ENCODE measurements around the gene SARDH.

Gene SARDH

GRCh38 chr9:133640160-133640559, 98.0 kb downstream of the SARDH start:
- Histone ChIP-seq H3K4me1 (ENCODE audit: low read depth, poor library complexity, severe bottlenecking) (no peaks in the 10 kb centered on the region), H3K27me3 (ENCODE audit: insufficient read depth, low read depth) (peaks cover 80% of the 10 kb centered on the region), H3K4me3 (IDR thresholded peaks at IDR 0.05; ENCODE audit: insufficient read depth, low read depth, low read length) (no peak overlapping the region), H2AFZ (ENCODE audit: low read depth) (no peak overlapping the region), H3K27ac (no peak overlapping the region), H3K9ac (no peak overlapping the region), H3K79me2 (ENCODE audit: insufficient read depth, low read depth) (no peaks in the 10 kb centered on the region), H3K36me3 (ENCODE audit: insufficient read depth) (no peaks in the 10 kb centered on the region), H4K20me1 (ENCODE audit: insufficient read depth) (no peaks in the 10 kb centered on the region), H3K4me2 (no peak overlapping the region)
- TF ChIP-seq CTCF (conservative IDR thresholded peaks at IDR 0.05; ENCODE audit: low read depth, low read length) = no peak

- Histone ChIP-seq H3K36me3 (ENCODE audit: insufficient read depth) (no peaks in the 10 kb centered on the region), H4K20me1 (ENCODE audit: insufficient read depth) (no peaks in the 10 kb centered on the region), H3K4me3 (IDR thresholded peaks at IDR 0.05; ENCODE audit: insufficient read depth, low read depth, low read length) (no peak overlapping the region), H3K27me3 (ENCODE audit: insufficient read depth, low read depth) (peaks cover 75% of the 10 kb centered on the region), H3K9ac (no peak overlapping the region), H3K4me1 (ENCODE audit: low read depth, poor library complexity, severe bottlenecking) (no peaks in the 10 kb centered on the region), H3K27ac (no peak overlapping the region), H3K79me2 (ENCODE audit: insufficient read depth, low read depth) (no peaks in the 10 kb centered on the region), H2AFZ (ENCODE audit: low read depth) (no peak overlapping the region), H3K4me2 (no peak overlapping the region)
- no peak for TF ChIP-seq CTCF (conservative IDR thresholded peaks at IDR 0.05; ENCODE audit: low read depth, low read length)
Measured at GRCh38 chr9:133639613-133640012, 98.5 kb downstream of the SARDH start.

- no peaks in the 10 kb centered on the region for H4K20me1 ChIP-seq (ENCODE audit: insufficient read depth)
- H3K27me3 ChIP-seq (ENCODE audit: insufficient read depth, low read depth) = peaks cover 67% of the 10 kb centered on the region
- H3K9ac ChIP-seq = no peak overlapping the region
- H2AFZ ChIP-seq (ENCODE audit: low read depth) = no peak overlapping the region
- no peaks in the 10 kb centered on the region for H3K4me1 ChIP-seq (ENCODE audit: low read depth, poor library complexity, severe bottlenecking)
- no peak overlapping the region for H3K4me2 ChIP-seq
- H3K79me2 ChIP-seq (ENCODE audit: insufficient read depth, low read depth) = no peaks in the 10 kb centered on the region
- TF ChIP-seq CTCF (conservative IDR thresholded peaks at IDR 0.05; ENCODE audit: low read depth, low read length) = no peak
- H3K4me3 ChIP-seq (IDR thresholded peaks at IDR 0.05; ENCODE audit: insufficient read depth, low read depth, low read length) = no peak overlapping the region
- H3K27ac ChIP-seq = no peak overlapping the region
- no peaks in the 10 kb centered on the region for H3K36me3 ChIP-seq (ENCODE audit: insufficient read depth)
Measured at GRCh38 chr9:133638711-133639110, 99.4 kb downstream of the SARDH start.

GRCh38 chr9:133638076-133638475, 100.1 kb downstream of the SARDH start:
- no peak overlapping the region for H2AFZ ChIP-seq (ENCODE audit: low read depth)
- no peaks in the 10 kb centered on the region for H3K79me2 ChIP-seq (ENCODE audit: insufficient read depth, low read depth)
- peaks cover 63% of the 10 kb centered on the region for H3K27me3 ChIP-seq (ENCODE audit: insufficient read depth, low read depth)
- no peak overlapping the region for H3K4me3 ChIP-seq (IDR thresholded peaks at IDR 0.05; ENCODE audit: insufficient read depth, low read depth, low read length)
- no peak overlapping the region for H3K27ac ChIP-seq
- no peak overlapping the region for H3K4me2 ChIP-seq
- H3K9ac ChIP-seq = no peak overlapping the region
- no peaks in the 10 kb centered on the region for H3K36me3 ChIP-seq (ENCODE audit: insufficient read depth)
- TF ChIP-seq CTCF (conservative IDR thresholded peaks at IDR 0.05; ENCODE audit: low read depth, low read length) = no peak
- H4K20me1 ChIP-seq (ENCODE audit: insufficient read depth) = no peaks in the 10 kb centered on the region
- no peaks in the 10 kb centered on the region for H3K4me1 ChIP-seq (ENCODE audit: low read depth, poor library complexity, severe bottlenecking)

Measured in KMS-11 (cell line).